OCI-M2 (cell line): ENCODE measurements around the gene CCDC88B.

Experiments used
- DNase-seq: peaks from one replicate; lab custom pipeline; 2025; ENCODE audit not compliant: unreplicated experiment; lab: John Stamatoyannopoulos, UW

CCDC88B gene

GRCh38 chr11:64406221-64406946, 66.4 kb downstream of the CCDC88B start:
- no peak for DNase-seq
